Muscle of back (tissue), 11 donors: ENCODE results near the gene HIPK2. TPM values are rescaled to one million over a fixed set of nuclear protein-coding genes. Genes with fewer than 3 reads are reported as not detected.

Experiments used
- DNase-seq, 3 donors: peaks; one replicate each; pipeline versions ENCODE4 v3.0.0 to v3.0.0-alpha.2; 2013
- polyA plus RNA-seq, 10 donors: library from polyadenylated mRNA; unstranded; fragments of 120-200 nt; gene quantifications; one replicate each; pipeline ENCODE4 v1.2.1, GENCODE V29; 2013; ENCODE audit not compliant: insufficient read length in 10 of 10

HIPK2 gene
- polyA plus RNA-seq, 10 donors: 8.2 to 13.3 (median 11.9) TPM

GRCh38 chr7:139735912-139736595 is 41.7 kb downstream of the HIPK2 start:
- no peak for DNase-seq

DNA sequence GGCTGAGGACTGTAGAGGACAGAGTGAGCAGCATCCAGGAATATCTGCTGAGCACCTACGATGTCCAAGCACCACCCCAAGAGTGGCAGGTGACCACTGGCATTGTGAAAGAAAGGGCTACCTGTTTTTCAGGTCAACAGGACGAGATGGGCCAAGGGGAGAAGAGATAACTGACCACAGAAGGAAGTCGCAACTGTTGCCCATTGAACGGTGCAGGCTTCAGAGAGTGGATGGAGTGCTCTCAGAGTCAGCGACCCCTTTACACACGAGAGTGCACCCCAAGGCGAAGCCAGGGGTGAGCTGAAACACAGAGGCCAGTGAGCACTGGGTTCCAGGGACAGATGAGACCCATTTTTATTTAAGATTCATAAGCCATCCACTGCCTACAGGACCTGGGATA is 42.3 kb downstream of the HIPK2 start:
- DNase-seq: no peak

- peak in 2 of 3 donors; percentile 36 to 86 for DNase-seq
These were observed 43.4 kb downstream of the HIPK2 start for GRCh38 chr7:139734395-139734794.

- no peak for DNase-seq
These were observed 44.0 kb downstream of the HIPK2 start for GRCh38 chr7:139733751-139734150.

DNA sequence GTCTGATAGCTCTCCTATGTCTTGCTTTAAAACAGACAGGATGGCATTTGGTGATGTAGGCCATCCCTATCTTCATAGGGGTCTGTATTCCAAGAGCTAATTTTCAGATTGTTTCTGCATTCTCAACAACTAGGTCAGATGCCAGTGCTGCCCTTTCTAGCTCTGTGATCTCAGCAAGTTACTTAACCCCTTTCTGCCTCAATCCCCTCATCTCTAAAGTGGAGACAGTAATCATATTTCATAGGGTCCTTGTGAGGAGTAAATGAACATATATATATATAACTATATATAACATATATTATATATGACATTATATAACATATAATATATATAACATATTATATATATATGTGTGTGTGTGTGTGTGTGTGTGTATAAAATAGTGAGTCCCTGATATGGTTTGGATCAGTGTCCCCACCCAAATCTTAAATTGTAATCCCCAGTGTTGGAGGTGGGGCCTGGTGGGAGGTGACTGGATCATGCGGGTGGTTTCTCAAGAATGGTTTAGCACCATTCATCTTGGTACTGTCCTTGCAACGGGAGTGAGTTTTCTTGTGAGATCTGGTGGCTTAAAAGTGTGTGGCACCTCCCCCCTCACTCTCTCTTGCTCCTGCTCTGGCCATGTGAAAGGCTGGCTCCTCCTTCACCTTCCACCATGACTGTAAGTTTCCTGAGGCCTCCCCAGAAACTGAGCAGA is 45.2 kb downstream of the HIPK2 start:
- no peak for DNase-seq

DNA sequence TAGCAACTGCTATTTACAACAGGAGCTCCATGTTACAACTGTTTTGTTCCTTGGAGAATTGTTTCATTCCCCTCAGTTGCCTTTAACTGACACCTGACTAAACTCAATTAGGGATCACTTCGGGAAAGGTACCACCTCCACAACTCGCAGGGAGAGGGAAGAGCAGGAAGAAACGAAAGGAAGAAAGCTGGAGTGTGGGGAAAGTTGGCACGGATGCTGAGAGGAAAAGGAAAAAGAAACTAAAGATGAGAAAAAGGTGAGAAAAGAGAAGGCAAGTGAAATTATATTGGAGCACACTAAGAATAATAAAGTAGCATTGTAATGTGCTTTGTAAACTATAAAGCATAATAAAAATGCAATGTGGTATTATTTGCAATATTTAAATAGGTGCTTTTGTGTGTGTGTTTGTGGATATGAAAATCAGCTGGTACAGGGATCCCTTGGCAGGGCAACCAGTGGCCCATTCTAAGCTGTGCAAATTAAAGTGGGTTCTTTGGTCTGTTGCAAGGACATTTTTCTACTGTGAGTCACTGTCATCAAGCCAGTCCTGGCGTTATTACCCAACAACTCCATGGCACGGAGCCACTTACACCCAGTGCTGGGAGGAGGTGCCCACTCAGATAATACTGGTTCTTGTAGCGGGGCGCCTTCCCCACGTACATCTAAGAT is 45.9 kb downstream of the HIPK2 start:
- peak in 1 of 3 donors; percentile 55 for DNase-seq

DNA sequence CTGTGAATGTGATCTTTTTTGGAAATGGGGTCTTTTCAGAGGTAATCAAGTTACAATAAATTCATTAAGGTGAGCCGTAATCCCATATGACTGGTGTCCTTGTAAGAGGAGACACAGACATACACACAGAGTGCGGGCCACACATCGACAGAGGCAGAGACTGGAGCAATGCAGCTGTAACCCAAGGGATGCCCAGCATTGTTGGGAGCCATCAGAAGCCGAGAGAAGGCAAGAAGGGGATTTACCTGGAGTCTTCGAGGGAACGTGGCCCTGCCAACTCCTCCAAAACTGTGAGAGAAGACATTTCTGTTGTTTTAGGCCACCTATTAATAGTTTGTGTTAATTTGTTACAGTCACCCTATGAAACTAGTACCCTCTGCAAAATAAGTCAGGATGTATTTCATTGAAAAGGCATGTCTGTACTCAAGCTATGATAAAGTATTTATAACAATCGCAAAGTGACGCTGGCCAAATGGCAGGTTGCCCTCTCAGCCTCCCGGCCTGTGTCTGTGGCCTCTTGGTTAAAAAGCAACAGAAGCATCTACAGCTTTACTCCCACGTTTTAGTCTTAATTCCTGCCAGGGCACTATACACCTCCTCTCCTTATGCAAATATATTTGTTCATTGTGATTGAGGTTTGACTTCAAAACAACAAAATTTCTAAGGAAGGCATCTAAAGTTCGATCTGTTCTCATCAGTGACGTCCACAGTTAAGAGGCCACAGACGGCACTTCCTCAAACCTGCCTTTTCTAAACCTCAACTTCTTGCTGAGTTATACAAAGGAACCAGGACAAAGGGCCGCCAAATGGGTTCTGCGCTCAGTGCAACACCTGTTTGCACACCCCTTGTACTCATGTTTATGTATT is 46.8 kb downstream of the HIPK2 start:
- peak in 1 of 3 donors; percentile 45 for DNase-seq

DNA sequence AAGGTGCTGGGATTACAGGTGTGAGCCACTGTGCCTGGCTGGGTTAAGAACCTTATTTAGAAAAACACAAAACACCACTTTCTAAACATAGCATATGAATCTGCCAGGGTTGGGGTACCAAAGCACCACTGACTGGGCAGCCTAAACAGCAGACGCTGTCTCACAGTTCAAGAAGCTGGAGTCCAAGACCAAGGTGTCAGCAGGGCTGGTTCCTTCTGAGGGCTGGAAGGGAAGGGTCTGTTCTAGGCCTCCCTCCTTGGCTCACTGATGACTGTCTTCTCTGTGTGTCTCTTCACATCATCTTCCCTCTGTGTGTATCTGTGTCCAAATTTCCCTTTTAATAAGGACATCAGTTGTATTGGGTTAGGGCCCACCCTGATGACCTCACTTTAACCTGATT is 49.6 kb downstream of the HIPK2 start:
- no peak for DNase-seq

- DNase-seq: no peak
These were observed 50.6 kb downstream of the HIPK2 start for GRCh38 chr7:139727151-139727705.

GRCh38 chr7:139726485-139726869 is 51.3 kb downstream of the HIPK2 start:
- DNase-seq: no peak

- DNase-seq: no peak
These were observed 51.8 kb downstream of the HIPK2 start for GRCh38 chr7:139725858-139726484.

DNA sequence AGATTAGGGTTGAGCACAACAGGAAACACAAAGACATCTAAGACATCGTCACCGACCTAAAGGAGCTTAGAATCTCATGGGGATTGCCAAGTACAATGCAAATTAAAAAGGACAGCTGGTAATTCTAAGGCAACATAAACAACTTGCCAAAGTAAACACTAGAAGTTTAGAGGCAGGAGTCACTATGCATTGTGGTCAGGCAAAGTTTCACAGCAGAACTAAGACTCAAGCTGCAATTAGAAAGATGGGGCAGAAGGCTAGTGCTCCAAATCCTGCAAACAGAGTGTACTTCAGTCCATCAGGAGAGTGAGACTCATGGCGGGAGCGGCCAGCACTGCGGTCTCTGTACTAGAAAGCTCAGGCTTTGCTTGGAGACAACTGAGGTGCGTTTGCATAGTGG is 52.7 kb downstream of the HIPK2 start:
- no peak for DNase-seq

- DNase-seq: no peak
These were observed 55.2 kb downstream of the HIPK2 start for GRCh38 chr7:139722604-139723003.

GRCh38 chr7:139721821-139722220 is 56.0 kb downstream of the HIPK2 start:
- no peak for DNase-seq

DNA sequence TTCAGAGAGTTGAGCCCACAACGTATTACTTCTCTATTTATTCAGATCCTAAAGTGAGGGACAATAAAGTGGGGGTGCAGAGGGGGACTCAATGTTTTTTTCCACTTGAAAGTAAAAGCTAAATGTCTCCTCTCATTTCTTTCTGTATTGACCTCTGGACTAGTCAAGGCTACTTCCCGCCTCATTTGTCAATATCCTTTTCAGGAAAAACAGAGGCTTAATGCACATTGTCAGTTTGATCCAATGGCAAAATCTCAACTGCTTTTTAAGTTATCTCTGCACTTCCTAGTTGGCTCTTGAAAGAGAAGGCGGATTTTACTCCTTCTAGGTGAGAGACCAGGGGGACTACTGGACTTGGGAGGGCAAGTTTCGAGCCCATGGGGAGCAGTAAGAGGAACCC is 56.4 kb downstream of the HIPK2 start:
- DNase-seq: no peak

DNA sequence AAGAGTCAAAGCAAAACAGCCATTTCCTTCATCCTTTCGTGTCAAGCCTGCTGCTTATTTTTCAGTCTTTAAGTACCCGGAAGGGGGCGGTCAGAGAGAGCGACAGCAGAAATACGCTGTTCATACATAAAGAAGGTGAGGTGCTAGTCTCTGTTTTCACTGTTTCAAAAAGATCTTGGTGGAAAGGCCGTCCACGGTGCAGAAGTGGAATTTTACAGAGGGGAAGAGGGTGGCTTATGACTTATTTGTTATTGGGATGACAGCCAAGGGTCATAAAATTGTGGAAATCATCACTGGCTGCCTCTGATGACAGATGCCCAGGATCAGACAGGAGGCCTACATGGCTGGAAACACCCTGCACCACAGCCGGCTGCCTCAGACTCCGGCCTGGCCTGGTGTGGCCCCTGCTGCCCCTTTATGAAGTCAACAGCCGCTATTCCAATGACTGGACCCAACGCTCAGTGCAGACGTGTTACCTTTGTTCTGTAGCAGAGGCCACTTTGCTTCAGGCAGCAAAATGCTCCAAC is 57.0 kb downstream of the HIPK2 start:
- DNase-seq: no peak

DNA sequence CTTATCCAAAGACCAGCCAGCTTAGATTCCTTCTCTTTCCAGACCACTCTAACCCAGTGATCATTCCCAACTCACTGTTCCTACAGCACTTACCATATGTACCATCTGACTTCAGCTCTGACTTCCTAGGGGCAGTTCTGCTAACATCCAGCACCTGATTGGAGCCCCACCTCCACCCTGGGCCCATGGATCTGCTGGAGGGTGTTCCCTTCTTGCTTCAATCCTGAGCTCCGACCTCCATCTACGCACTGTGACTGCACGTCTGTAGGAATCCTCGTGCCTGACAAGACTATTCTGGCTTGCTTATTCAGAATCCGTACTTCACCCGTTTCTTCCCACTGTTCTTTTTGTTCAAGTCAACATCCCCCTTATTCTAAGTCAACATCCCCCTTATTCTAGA is 57.6 kb downstream of the HIPK2 start:
- no peak for DNase-seq

DNA sequence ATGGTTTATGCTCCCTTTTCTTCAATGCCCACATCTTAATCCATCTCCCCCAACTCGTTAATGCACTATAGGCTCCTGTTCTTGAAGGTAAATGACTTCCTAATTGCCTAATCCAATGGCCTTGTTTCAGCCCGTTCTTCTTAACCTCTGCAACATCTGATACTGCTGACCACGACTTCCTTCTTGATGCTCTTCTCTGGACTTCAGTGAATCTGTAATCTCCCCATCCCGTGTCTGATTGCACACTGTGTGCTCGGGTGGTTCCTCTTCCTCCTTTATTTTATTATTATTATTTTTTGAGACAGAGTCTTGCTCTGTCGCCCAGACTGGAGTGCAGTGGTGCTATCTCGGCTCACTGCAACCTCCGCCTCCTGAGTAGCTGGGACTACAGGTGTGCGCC is 58.9 kb downstream of the HIPK2 start:
- DNase-seq: no peak

GRCh38 chr7:139718141-139718540 is 59.7 kb downstream of the HIPK2 start:
- DNase-seq: no peak

- DNase-seq: no peak
These were observed 61.4 kb downstream of the HIPK2 start for GRCh38 chr7:139716156-139716942.
